ENCODE results near the gene GPRIN3. TPM values are rescaled to one million over a fixed set of nuclear protein-coding genes. Genes with fewer than 3 reads are reported as not detected.
A peak's percentile ranks its signal among the peaks of the same experiment; 100 is the strongest.

Gene GPRIN3
- total RNA-seq, 1 donor from 2014 or later: 25.2 TPM

DNA sequence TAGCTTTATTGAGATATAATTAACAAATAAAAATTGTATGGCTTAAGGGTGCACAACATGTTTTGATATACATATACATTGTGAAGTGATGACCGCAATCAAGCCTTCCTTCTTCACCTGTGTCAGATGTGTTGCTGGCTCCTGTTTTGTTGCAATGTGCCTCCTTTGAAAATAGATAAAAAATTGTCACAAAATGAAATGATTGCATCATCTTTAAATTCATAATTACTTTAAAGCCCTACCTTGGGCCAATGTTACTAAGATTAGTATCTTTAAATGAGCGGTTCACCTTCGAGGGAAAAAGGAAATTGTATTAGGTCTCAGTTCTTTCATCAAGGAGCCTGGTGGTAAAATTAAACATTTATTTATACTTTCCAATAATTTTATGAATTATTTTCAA, 77.3 kb downstream of the GPRIN3 start:
- Histone ChIP-seq H3K27me3 (no peaks in the 10 kb centered on the region), H3K4me1 (no peaks in the 10 kb centered on the region), H3K27ac (no peak overlapping the region), H3K4me3 (no peak overlapping the region), H3K9me3 (no peaks in the 10 kb centered on the region), H3K36me3 (no peaks in the 10 kb centered on the region)
- TF ChIP-seq, protein P1, sequence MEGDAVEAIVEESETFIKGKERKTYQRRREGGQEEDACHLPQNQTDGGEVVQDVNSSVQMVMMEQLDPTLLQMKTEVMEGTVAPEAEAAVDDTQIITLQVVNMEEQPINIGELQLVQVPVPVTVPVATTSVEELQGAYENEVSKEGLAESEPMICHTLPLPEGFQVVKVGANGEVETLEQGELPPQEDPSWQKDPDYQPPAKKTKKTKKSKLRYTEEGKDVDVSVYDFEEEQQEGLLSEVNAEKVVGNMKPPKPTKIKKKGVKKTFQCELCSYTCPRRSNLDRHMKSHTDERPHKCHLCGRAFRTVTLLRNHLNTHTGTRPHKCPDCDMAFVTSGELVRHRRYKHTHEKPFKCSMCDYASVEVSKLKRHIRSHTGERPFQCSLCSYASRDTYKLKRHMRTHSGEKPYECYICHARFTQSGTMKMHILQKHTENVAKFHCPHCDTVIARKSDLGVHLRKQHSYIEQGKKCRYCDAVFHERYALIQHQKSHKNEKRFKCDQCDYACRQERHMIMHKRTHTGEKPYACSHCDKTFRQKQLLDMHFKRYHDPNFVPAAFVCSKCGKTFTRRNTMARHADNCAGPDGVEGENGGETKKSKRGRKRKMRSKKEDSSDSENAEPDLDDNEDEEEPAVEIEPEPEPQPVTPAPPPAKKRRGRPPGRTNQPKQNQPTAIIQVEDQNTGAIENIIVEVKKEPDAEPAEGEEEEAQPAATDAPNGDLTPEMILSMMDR (IDR thresholded peaks at IDR 0.05): no peak
- intact Hi-C loops (cut with DNase I): no loop called here
- no peak for ATAC-seq
- no peak for DNase-seq

DNA sequence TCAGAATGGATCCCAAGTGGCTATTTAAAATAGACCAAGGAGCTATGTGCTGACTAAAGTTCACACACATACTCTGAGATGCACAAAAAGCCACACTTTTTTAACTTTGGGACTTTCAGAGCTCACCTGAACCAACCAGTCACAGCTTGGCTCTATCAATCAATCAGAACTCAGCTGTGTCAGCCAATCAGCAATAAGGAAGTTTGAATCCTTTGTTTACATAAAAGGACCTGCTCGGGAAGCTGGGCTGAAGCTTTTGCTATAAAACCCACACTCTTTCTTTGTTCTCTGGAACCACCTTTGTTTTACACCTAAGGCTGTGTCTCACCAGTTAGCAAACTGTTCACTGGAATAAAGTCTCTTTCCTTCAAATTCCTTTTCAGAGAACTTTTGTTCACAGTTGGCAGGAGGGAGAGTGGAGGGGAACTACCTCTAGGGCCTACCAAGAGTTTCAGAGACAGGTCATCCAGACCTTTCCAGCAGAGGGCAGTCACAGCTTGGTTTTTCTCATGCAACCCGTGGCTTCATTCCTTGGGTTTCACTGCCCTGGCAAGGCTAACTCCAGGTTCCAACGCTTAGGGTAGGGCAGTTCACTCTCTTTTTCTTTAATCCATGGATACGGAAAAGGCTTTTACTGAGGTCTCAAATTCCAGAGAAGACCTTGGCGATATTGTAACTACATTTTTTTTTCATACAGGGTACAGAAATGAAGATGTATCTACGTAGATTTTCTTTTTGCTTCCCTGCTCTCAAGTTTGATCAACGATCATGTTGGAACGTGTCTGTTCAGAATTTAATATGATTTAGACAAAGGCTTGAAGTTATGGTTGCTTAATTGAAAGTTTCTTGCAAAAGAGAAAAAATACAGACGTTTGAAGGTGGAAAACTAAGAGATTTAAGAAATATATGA, 80.7 kb downstream of the GPRIN3 start:
- ATAC-seq: peak; percentile 100
- intact Hi-C loops (cut with DNase I): loop anchor here (10.0 kb wide), 1 partner anchor 208 kb away; no protein-coding TSS in a partner anchor
- H3K27ac ChIP-seq: no peak overlapping the region

GRCh38 chr4:89222170-89222569, 85.4 kb downstream of the GPRIN3 start:
- H3K27ac ChIP-seq: no peak overlapping the region
- TF ChIP-seq, protein P1 (IDR thresholded peaks at IDR 0.05): no peak
- H3K36me3 ChIP-seq: no peaks in the 10 kb centered on the region
- no peak overlapping the region for H3K4me3 ChIP-seq
- no peaks in the 10 kb centered on the region for H3K4me1 ChIP-seq
- H3K27me3 ChIP-seq: no peaks in the 10 kb centered on the region
- no peaks in the 10 kb centered on the region for H3K9me3 ChIP-seq
- DNase-seq (no peak), ATAC-seq (no peak)
- intact Hi-C loops (cut with DNase I): loop anchor here (10.0 kb wide), 1 partner anchor 213 kb away; no protein-coding TSS in a partner anchor

More for the DNA sequence above, 80.7 kb downstream of the GPRIN3 start:
- H3K36me3 ChIP-seq: no peaks in the 10 kb centered on the region
- TF ChIP-seq, protein P1 (IDR thresholded peaks at IDR 0.05): peak; percentile 76
- H3K27me3 ChIP-seq: no peaks in the 10 kb centered on the region
- H3K4me1 ChIP-seq: no peaks in the 10 kb centered on the region
- no peaks in the 10 kb centered on the region for H3K9me3 ChIP-seq
- no peak for DNase-seq
- H3K4me3 ChIP-seq: no peak overlapping the region

DNA sequence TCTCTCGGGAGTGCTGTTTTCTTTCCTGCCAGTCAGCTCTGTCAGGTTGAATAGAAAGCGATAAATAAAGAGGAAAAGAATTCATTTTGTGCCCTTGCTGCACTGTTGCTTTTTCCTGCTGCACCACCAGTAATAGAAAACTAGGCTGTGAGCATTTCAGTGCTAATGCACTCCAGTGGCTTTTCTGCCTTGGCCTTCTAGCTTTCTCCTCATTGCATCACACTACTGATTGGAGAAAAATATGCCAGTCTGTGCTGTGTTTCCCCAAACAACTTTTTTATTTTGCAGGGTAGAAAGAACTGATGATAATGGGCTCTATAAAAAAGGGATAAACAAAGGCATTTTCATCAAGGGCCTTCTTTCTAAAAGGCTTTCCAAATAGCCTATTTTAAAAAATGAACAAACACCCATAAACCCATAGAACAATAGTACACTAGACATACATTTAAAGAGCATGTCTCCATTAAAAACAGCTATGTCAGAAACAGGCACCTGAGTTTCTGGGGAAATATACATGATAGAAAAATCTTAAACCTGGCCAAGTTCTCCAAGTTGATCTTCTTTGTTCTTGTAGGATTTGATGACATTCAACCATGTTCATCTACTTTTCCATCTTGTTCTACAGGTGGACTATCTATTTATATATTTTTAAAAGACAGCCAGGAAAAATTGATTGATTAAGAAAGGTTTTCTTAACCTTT, 86.3 kb downstream of the GPRIN3 start:
- Histone ChIP-seq H3K27ac (no peak overlapping the region), H3K4me1 (no peaks in the 10 kb centered on the region), H3K4me3 (no peak overlapping the region), H3K9me3 (no peaks in the 10 kb centered on the region), H3K36me3 (no peaks in the 10 kb centered on the region), H3K27me3 (no peaks in the 10 kb centered on the region)
- intact Hi-C loops (cut with DNase I): loop anchor here (10.0 kb wide), 1 partner anchor 213 kb away; no protein-coding TSS in a partner anchor
- ATAC-seq (no peak), DNase-seq (no peak)
- TF ChIP-seq, protein P1 (IDR thresholded peaks at IDR 0.05): no peak

GRCh38 chr4:89218587-89218986, 89.0 kb downstream of the GPRIN3 start:
- H3K27me3 ChIP-seq: no peaks in the 10 kb centered on the region
- H3K4me1 ChIP-seq: no peaks in the 10 kb centered on the region
- no peak overlapping the region for H3K4me3 ChIP-seq
- ATAC-seq (no peak), DNase-seq (no peak)
- H3K27ac ChIP-seq: no peak overlapping the region
- no peaks in the 10 kb centered on the region for H3K36me3 ChIP-seq
- no peaks in the 10 kb centered on the region for H3K9me3 ChIP-seq
- TF ChIP-seq, protein P1 (IDR thresholded peaks at IDR 0.05): no peak
- intact Hi-C loops (cut with DNase I): no loop called here
